H1 (cell line): ENCODE data around the gene MLANA. TPM values are rescaled to one million over a fixed set of nuclear protein-coding genes. Genes with fewer than 3 reads are reported as not detected.

Experiments used
- CTCF ChIA-PET: fragments of 300-600 bp; sonication (Branson Sonifier 250); formaldehyde crosslinking; loops from one replicate; lab custom pipeline; 2021; ENCODE audit not compliant: partially characterized antibody; lab: Charles Lee
- POLR2A ChIA-PET: fragments of 300-600 bp; sonication (Branson Sonifier 250); formaldehyde crosslinking; loops from one replicate; lab custom pipeline; 2021; ENCODE audit warnings: inconsistent platforms; ENCODE audit not compliant: partially characterized antibody; lab: Charles Lee
- DNase-seq, 2 experiments: peaks; one replicate each; pipeline versions ENCODE4 v3.0.0 to v3.0.0-alpha.2; 2010 to 2022; ENCODE audit warnings: low spot score in 2 of 2, low read depth in 1 of 2, mixed read lengths in 1 of 2
- FAIRE-seq: peaks from 2 replicates; lab custom pipeline; 2011; peaks lifted over from hg19 to GRCh38; lab: Jason Lieb, UNC
- H2AFZ ChIP-seq: 2 replicates; pipeline ENCODE4 v1.8.1; 2012; ENCODE audit warnings: low read length, inconsistent platforms
- H2AK5ac ChIP-seq: 2 replicates; pipeline ENCODE4 v1.6.1; 2013; ENCODE audit warnings: low read depth, low read length
- H2BK120ac ChIP-seq: replicated peaks from 2 replicates; pipeline ENCODE3; 2013; ENCODE audit warnings: low read depth, low read length, inconsistent platforms
- H2BK12ac ChIP-seq: 2 replicates; pipeline ENCODE4 v1.6.1; 2013; ENCODE audit warnings: low read depth, low read length
- H2BK15ac ChIP-seq: 2 replicates; pipeline ENCODE4 v1.6.1; 2013; ENCODE audit warnings: low read length
- H2BK20ac ChIP-seq: 2 replicates; pipeline ENCODE4 v1.6.1; 2013; ENCODE audit warnings: low read length
- H2BK5ac ChIP-seq: 2 replicates; pipeline ENCODE4 v1.6.1; 2013; ENCODE audit warnings: low read depth, low read length
- H3K14ac ChIP-seq: 2 replicates; pipeline ENCODE4 v1.6.1; 2013; ENCODE audit warnings: inconsistent platforms; ENCODE audit not compliant: insufficient read length
- H3K18ac ChIP-seq: 2 replicates; pipeline ENCODE4 v1.6.1; 2013; ENCODE audit warnings: low read length; ENCODE audit errors: extremely low read depth
- H3K23ac ChIP-seq: 2 replicates; pipeline ENCODE4 v1.6.1; 2013; ENCODE audit warnings: inconsistent platforms; ENCODE audit not compliant: insufficient read length
- H3K23me2 ChIP-seq: 2 replicates; pipeline ENCODE4 v1.6.1; 2013; ENCODE audit warnings: low read depth, low read length
- H3K27ac ChIP-seq: 2 replicates; pipeline ENCODE4 v1.6.1; 2011; ENCODE audit warnings: low read depth, low read length, inconsistent platforms
- H3K27me3 ChIP-seq, 4 experiments: replicated peaks in 1 of 4; 1 replicate in 1 of 4; 2 replicates in 3 of 4; pipeline versions ENCODE4 v1.6.1 to v1.8.1; 2011 to 2013; ENCODE audit warnings: low read length in 3 of 4, mild to moderate bottlenecking in 3 of 4, inconsistent platforms in 2 of 4, mixed read lengths in 2 of 4, moderate library complexity in 1 of 4; ENCODE audit not compliant: control insufficient read depth in 3 of 4, insufficient read depth in 3 of 4; ENCODE audit errors: extremely low read depth in 1 of 4
- H3K36me3 ChIP-seq, 4 experiments: 2 replicates each; pipeline versions ENCODE4 v1.6.1 to v1.8.1; 2011 to 2013; ENCODE audit warnings: mild to moderate bottlenecking in 4 of 4, low read length in 3 of 4, moderate library complexity in 2 of 4, control low read depth in 1 of 4, inconsistent platforms in 1 of 4; ENCODE audit not compliant: insufficient read depth in 4 of 4, control insufficient read depth in 2 of 4
- H3K4ac ChIP-seq: replicated peaks from 2 replicates; pipeline ENCODE3; 2013; ENCODE audit warnings: low read length, low read depth, mixed read lengths, inconsistent platforms; ENCODE audit not compliant: insufficient read length
- H3K4me1 ChIP-seq, 4 experiments: replicated peaks in 1 of 4; 1 replicate in 1 of 4; 2 replicates in 3 of 4; pipeline versions ENCODE4 v1.6.1 to v1.8.1; 2011 to 2013; ENCODE audit warnings: low read length in 3 of 4, inconsistent platforms in 2 of 4, mixed read lengths in 1 of 4; ENCODE audit not compliant: insufficient read depth in 4 of 4, control insufficient read depth in 3 of 4
- H3K4me2 ChIP-seq, 2 experiments: 2 replicates each; pipeline versions ENCODE4 v1.6.1 to v1.8.1; 2011 to 2013; ENCODE audit warnings: low read depth in 2 of 2, low read length in 2 of 2, control low read depth in 1 of 2, inconsistent platforms in 1 of 2, mild to moderate bottlenecking in 1 of 2; ENCODE audit not compliant: insufficient read depth in 1 of 2
- H3K4me3 ChIP-seq, 4 experiments: fragments of 200-600, 300-600 bp in 1 of 4; sonication (generic), shearing (Covaris generic), sonication (Bioruptor Twin) in 1 of 4; 2 replicates each; pipeline versions ENCODE4 v1.5.1 to v1.8.1; 2011 to 2016; ENCODE audit warnings: low read length in 4 of 4, low read depth in 3 of 4, control low read depth in 2 of 4, inconsistent platforms in 2 of 4, mild to moderate bottlenecking in 2 of 4, mixed read lengths in 1 of 4, moderate library complexity in 1 of 4; ENCODE audit not compliant: insufficient read depth in 2 of 4; ENCODE audit errors: extremely low read depth in 1 of 4
- H3K56ac ChIP-seq: replicated peaks from 2 replicates; pipeline ENCODE3; 2013; ENCODE audit warnings: low read depth, mild to moderate bottlenecking, mixed read lengths, low read length, inconsistent platforms; ENCODE audit not compliant: insufficient read length
- H3K79me1 ChIP-seq: 2 replicates; pipeline ENCODE4 v1.6.1; 2013; ENCODE audit warnings: low read depth, low read length, control low read depth
- H3K79me2 ChIP-seq, 2 experiments: 2 replicates each; pipeline versions ENCODE4 v1.6.1 to v1.8.1; 2012 to 2013; ENCODE audit warnings: low read length in 2 of 2, mild to moderate bottlenecking in 2 of 2, inconsistent platforms in 1 of 2; ENCODE audit not compliant: insufficient read depth in 2 of 2, control insufficient read depth in 1 of 2
- H3K9ac ChIP-seq, 4 experiments: replicated peaks in 1 of 4; 1 replicate in 1 of 4; 2 replicates in 3 of 4; pipeline versions ENCODE4 v1.6.1 to v1.8.1; 2011 to 2013; ENCODE audit warnings: low read depth in 3 of 4, low read length in 3 of 4, control low read depth in 2 of 4, mild to moderate bottlenecking in 2 of 4, moderate library complexity in 2 of 4, inconsistent platforms in 1 of 4; ENCODE audit errors: extremely low read depth in 1 of 4
- H3K9me3 ChIP-seq, 2 experiments: 2 replicates each; pipeline versions ENCODE4 v1.6.1 to v1.8.1; 2012 to 2013; ENCODE audit warnings: mild to moderate bottlenecking in 2 of 2, moderate library complexity in 2 of 2, control low read depth in 1 of 2, inconsistent platforms in 1 of 2, low read depth in 1 of 2, low read length in 1 of 2, mixed read lengths in 1 of 2; ENCODE audit not compliant: insufficient read depth in 2 of 2
- H4K20me1 ChIP-seq, 2 experiments: replicated peaks in 1 of 2; 2 replicates each; pipeline versions ENCODE3 to v1.8.1; 2011 to 2013; ENCODE audit warnings: inconsistent platforms in 2 of 2, low read length in 2 of 2, mild to moderate bottlenecking in 1 of 2; ENCODE audit not compliant: insufficient read depth in 2 of 2, control insufficient read depth in 1 of 2
- H4K5ac ChIP-seq: 2 replicates; pipeline ENCODE4 v1.6.1; 2013; ENCODE audit warnings: low read length, low read depth, mixed read lengths, inconsistent platforms; ENCODE audit not compliant: insufficient read length
- H4K8ac ChIP-seq: 2 replicates; pipeline ENCODE4 v1.8.0; 2013; ENCODE audit warnings: mild to moderate bottlenecking, moderate library complexity, low read length, inconsistent platforms; ENCODE audit not compliant: insufficient read depth; ENCODE audit errors: extremely low read depth
- H4K91ac ChIP-seq: replicated peaks from 2 replicates; pipeline ENCODE3; 2013; ENCODE audit warnings: low read length, mixed read lengths, inconsistent platforms; ENCODE audit not compliant: insufficient read length
- CHD1 ChIP-seq: IDR thresholded peaks from 2 replicates; pipeline ENCODE4 v1.6.1; 2012; ENCODE audit warnings: low read depth, low read length, improper control_type of control experiment
- KDM5A ChIP-seq: fragments of 200-600 bp; IDR thresholded peaks from 2 replicates; pipeline ENCODE4 v1.7.1; 2012; ENCODE audit warnings: mild to moderate bottlenecking, low read length, inconsistent platforms, mixed read lengths
- WGBS, 2 experiments: shearing (Covaris generic) in 1 of 2; methylation state at CpG; one replicate each; pipeline versions ENCODE4 v1.1.6 to v1.1.7; 2013 to 2015; ENCODE audit warnings: low lambda C conversion rate in 2 of 2, mixed read lengths in 2 of 2, inconsistent platforms in 1 of 2, low coverage in 1 of 2, missing lambda C conversion rate in 1 of 2; ENCODE audit not compliant: insufficient replicate concordance in 2 of 2, insufficient coverage in 1 of 2, insufficient read length in 1 of 2; ENCODE audit errors: extremely low coverage in 1 of 2, missing lambda C conversion rate in 1 of 2; 5-methylcytosine and 5-hydroxymethylcytosine counted together
- polyA plus RNA-seq, 7 experiments: library from polyadenylated mRNA; depleted of rRNA in 3 of 7; stranded (reverse) in 5 of 7; unstranded in 2 of 7; fragments of >200 nt in 5 of 7; fragments of 200-250 nt in 2 of 7; gene quantifications; 1 replicate in 5 of 7; 2 replicates in 1 of 7; 4 replicates in 1 of 7; pipeline versions ENCODE4 v1.2.1 to v1.2.3, GENCODE V29; 2011 to 2013; ENCODE audit warnings: missing spikeins in 2 of 7, mixed read lengths in 2 of 7
- total RNA-seq: library from RNA; stranded (reverse); fragmentation: NEBNext Ultra II Directional; extraction: Animal tissue kit (Norgen Biotek cat#: 25700); gene quantifications from 2 replicates; pipeline ENCODE4 v1.2.1, GENCODE V29; 2021

The MLANA gene
- total and polyA plus RNA-seq, 2 of the 8 experiments (the other 6 are each of a cell fraction or from before 2014, with no cell fraction given): not detected

- CTCF ChIA-PET: interaction anchor here (0.7 kb wide), 1 partner anchor 8 kb away, joined by 3 read pairs; no protein-coding TSS in a partner anchor
- no peak overlapping the region for H4K91ac ChIP-seq
- no peak overlapping the region for H3K4me2 ChIP-seq
- H2AFZ ChIP-seq: no peak overlapping the region
- H3K18ac ChIP-seq: no peak overlapping the region
- no peaks in the 10 kb centered on the region for H3K79me1 ChIP-seq
- POLR2A ChIA-PET: interaction anchor here (0.6 kb wide), 2 partner anchors 10 kb away, joined by 3 to 5 read pairs; no protein-coding TSS in a partner anchor
- FAIRE-seq (no peak), DNase-seq (no peak)
- H3K4ac ChIP-seq: no peak overlapping the region
- no peaks in the 10 kb centered on the region for H3K27me3 ChIP-seq
- H2BK5ac ChIP-seq: no peak overlapping the region
- no peak overlapping the region for H3K23ac ChIP-seq
- WGBS, 2 experiments: 93% methylated on average over 3 of the region's 3 CpGs; no CpG with 5 or more reads in 1 of the 2 experiments
- H3K4me1 ChIP-seq: no peaks in the 10 kb centered on the region
- no peak for TF ChIP-seq CHD1
- no peak for TF ChIP-seq KDM5A
- no peaks in the 10 kb centered on the region for H3K9me3 ChIP-seq
- H2BK120ac ChIP-seq: no peak overlapping the region
- H3K14ac ChIP-seq: no peak overlapping the region
- H3K9ac ChIP-seq: no peak overlapping the region
- H4K8ac ChIP-seq: no peak overlapping the region
- H2BK12ac ChIP-seq: no peak overlapping the region
- no peaks in the 10 kb centered on the region for H3K79me2 ChIP-seq
- peaks cover 0 to 17% (median 0%) of the 10 kb centered on the region in 4 experiments; a peak in 5 of 8 replicates for H3K36me3 ChIP-seq
- no peaks in the 10 kb centered on the region for H4K20me1 ChIP-seq
- H2BK20ac ChIP-seq: no peak overlapping the region
- H3K23me2 ChIP-seq: no peaks in the 10 kb centered on the region
- no peak overlapping the region for H3K56ac ChIP-seq
- no peak overlapping the region for H4K5ac ChIP-seq
- H3K4me3 ChIP-seq: no peak overlapping the region
- no peak overlapping the region for H2BK15ac ChIP-seq
- H3K27ac ChIP-seq: no peak overlapping the region
- no peak overlapping the region for H2AK5ac ChIP-seq
Measured at GRCh38 chr9:5918460-5918859, 27.8 kb downstream of the MLANA start.
